GM10266 (cell line): ENCODE measurements around the gene C8G.

Experiments used
- DNase-seq: peaks from one replicate; pipeline ENCODE4 v3.0.0; 2012; ENCODE audit errors: extremely low spot score
- TF ChIP-seq, protein P1 (sequence below): IDR thresholded peaks from 2 replicates; pipeline ENCODE4 v1.5.1; 2012; ENCODE audit warnings: mild to moderate bottlenecking, low read depth; ENCODE audit not compliant: control insufficient read depth, insufficient read depth; ENCODE audit errors: missing control alignments

Gene C8G

DNA sequence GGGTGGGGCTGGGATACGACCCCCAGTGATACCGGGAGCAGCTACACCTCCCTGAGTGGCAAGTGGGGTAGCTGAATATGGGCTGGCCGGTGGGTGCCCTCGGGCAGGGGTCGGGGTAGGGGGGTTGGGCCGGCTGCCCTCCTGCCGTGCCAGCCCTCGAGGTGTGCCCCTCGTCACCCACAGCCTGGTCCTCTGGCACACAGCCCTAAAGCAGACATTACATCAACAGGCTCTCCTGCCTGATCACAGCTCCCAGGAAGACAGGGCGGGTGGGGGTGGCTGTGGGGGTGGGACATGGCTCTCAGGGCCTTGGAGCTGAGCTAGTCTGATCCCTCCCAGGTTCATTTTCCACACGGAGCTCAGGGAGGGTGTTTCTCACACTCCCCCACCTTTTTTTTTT, 23.7 kb upstream of the C8G start:
- TF ChIP-seq, protein P1, sequence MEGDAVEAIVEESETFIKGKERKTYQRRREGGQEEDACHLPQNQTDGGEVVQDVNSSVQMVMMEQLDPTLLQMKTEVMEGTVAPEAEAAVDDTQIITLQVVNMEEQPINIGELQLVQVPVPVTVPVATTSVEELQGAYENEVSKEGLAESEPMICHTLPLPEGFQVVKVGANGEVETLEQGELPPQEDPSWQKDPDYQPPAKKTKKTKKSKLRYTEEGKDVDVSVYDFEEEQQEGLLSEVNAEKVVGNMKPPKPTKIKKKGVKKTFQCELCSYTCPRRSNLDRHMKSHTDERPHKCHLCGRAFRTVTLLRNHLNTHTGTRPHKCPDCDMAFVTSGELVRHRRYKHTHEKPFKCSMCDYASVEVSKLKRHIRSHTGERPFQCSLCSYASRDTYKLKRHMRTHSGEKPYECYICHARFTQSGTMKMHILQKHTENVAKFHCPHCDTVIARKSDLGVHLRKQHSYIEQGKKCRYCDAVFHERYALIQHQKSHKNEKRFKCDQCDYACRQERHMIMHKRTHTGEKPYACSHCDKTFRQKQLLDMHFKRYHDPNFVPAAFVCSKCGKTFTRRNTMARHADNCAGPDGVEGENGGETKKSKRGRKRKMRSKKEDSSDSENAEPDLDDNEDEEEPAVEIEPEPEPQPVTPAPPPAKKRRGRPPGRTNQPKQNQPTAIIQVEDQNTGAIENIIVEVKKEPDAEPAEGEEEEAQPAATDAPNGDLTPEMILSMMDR: no peak
- no peak for DNase-seq

DNA sequence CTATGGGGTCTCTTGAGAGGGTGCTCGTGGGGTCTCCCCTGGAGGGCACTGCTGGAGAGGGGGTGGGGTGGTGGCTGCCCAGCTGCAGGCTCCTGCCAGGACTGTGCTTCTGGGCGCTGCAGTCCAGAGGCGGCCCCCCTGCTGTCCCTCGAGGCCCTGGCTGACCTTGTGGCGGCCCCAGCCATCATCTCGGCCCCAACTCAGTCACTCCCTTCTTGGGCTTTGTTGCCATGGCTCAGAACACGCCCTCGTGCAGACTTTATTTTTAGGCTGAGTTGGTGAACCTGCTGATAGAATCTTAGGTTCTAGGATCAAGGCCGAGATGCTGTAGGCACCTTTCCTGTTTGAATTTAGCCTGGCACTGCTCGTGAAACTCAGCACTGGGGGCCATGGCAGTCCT, 23.3 kb upstream of the C8G start:
- TF ChIP-seq, protein P1: no peak

DNA sequence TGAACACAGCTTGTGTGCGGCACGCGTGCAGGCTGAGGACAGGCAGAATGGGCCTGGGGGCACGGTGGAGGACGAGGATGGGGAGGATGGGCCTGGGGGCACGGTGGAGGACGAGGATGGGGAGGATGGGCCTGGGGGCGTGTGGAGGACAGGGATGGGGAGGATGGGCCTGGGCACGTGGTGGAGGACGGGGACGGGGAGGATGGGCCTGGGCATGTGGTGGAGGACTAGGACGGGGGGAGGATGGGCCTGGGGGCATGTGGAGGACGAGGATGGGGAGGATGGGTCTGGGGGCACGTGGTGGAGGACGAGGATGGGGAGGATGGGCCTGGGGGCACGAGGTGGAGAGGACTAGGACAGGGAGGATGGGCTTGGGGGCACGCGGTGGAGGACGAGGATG, 22.5 kb upstream of the C8G start:
- no peak for DNase-seq
- TF ChIP-seq, protein P1: no peak

More for the DNA sequence above, 23.3 kb upstream of the C8G start:
- no peak for DNase-seq

DNA sequence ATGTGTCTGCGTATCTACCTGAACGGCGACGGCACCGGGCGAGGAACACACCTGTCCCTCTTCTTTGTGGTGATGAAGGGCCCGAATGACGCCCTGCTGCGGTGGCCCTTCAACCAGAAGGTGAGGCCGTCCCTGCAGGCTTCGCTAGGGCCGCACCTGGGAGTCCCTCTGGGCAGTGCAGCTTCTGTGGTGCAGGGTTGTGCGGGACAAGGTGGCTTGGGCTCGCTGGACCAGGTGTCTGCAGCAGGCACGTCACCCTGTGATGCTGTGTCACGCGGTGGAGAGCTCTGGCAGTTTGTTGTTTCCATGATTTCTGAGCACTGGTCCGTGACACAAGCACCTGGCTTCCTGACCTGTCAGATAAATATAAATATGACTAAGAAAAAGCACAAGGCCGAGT, 21.2 kb upstream of the C8G start:
- TF ChIP-seq, protein P1: no peak
- DNase-seq: no peak

DNA sequence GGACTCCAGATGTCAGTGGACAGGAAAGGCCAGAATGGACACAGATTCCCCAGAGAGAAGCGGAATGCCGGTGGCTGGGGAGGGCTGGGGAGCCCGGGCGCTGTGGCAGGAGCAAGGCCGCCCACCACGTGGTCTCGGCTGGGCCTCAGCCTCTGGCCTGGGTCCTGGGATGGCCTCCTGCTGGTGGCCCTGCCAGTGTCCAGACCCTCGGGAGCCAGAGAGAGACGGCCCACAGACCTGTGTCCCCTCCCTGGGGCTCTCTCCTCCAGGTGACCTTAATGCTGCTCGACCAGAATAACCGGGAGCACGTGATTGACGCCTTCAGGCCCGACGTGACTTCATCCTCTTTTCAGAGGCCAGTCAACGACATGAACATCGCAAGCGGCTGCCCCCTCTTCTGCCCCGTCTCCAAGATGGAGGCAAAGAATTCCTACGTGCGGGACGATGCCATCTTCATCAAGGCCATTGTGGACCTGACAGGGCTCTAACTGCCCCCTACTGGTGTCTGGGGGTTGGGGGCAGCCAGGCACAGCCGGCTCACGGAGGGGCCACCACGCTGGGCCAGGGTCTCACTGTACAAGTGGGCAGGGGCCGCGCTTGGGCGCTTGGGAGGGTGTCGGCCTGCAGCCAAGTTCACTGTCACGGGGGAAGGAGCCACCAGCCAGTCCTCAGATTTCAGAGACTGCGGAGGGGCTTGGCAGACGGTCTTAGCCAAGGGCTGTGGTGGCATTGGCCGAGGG, 19.5 kb upstream of the C8G start:
- TF ChIP-seq, protein P1: peak; percentile 13
- DNase-seq: no peak

DNA sequence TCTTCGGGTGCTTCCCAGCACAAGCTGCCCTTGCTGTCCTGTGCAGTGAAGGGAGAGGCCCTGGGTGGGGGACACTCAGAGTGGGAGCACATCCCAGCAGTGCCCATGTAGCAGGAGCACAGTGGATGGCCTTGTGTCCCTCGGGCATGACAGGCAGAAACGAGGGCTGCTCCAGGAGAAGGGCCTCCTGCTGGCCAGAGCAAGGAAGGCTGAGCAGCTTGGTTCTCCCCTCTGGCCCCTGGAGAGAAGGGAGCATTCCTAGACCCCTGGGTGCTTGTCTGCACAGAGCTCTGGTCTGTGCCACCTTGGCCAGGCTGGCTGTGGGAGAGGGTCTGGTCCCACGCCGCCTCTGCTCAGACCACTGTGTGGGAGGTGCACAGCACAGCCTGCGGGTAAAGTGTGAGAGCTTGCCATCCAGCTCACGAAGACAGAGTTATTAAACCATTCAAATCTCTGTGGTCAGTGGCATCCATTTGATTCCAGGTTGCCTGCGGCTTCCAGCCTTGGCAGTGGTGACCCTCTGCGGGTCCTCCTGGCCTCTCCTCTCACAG, 18.8 kb upstream of the C8G start:
- TF ChIP-seq, protein P1: no peak
- DNase-seq: no peak

DNA sequence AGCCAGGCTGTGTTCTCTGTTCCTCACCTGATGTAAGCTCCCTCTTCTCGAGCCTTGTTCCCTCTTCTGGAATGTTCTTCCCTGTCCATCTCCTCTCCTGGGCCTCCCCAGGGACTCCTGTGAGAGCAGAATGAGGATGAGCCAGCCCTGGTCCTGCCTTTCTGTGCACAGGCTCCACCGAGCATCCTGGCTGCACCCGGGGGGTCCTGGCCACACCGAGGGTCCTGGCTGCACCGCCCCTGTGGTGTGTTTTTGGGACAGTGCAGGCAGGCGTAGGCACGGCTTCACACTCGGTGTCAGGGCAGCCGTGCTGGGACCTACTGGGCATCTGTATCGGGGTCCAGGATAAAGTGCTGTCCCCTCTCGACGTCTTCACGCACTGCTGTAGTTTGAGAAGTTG, 18.3 kb upstream of the C8G start:
- DNase-seq: no peak
- TF ChIP-seq, protein P1: no peak
